Endothelial cell of umbilical vein (primary cell): ENCODE data around the gene SPCS1. TPM values are rescaled to one million over a fixed set of nuclear protein-coding genes. Genes with fewer than 3 reads are reported as not detected.

Experiments used
- BruUV-seq: library from RNA; stranded (reverse); fragments of 400-500 nt; replicated peaks from 2 replicates; lab custom pipeline; 2021; lab: Mats Ljungman, UMichigan
- CTCF ChIA-PET: fragments of 300-600, 350-600 bp; sonication (Branson Sonifier 250); formaldehyde crosslinking; loops from one replicate; lab custom pipeline; 2021; ENCODE audit warnings: antibody characterized with exemption, inconsistent platforms; lab: Charles Lee
- POLR2A ChIA-PET: fragments of 300-600, 350-600 bp; sonication (Branson Sonifier 250); formaldehyde crosslinking; loops from one replicate; lab custom pipeline; 2021; ENCODE audit warnings: antibody characterized with exemption, inconsistent platforms; lab: Charles Lee
- DNase-seq: peaks from one replicate; pipeline ENCODE4 v3.0.0-alpha.2; 2011; ENCODE audit warnings: low read depth, low spot score
- FAIRE-seq: peaks from 2 replicates; lab custom pipeline; 2011; peaks lifted over from hg19 to GRCh38; lab: Jason Lieb, UNC
- H2AFZ ChIP-seq: 2 replicates; pipeline ENCODE4 v1.6.0; 2012; ENCODE audit warnings: low read depth, low read length, control low read depth, inconsistent platforms
- H3K27ac ChIP-seq: 2 replicates; pipeline ENCODE4 v1.5.1; 2011; ENCODE audit warnings: low read depth, mild to moderate bottlenecking, control low read depth, low read length, moderate library complexity; ENCODE audit not compliant: insufficient read depth
- H3K27me3 ChIP-seq, 2 experiments: 2 replicates each; pipeline versions ENCODE4 v1.6.0 to v1.6.1; 2011; ENCODE audit warnings: low read length in 2 of 2, mixed read lengths in 1 of 2; ENCODE audit not compliant: control insufficient read depth in 2 of 2, insufficient read depth in 2 of 2
- H3K36me3 ChIP-seq, 2 experiments: 2 replicates in 1 of 2; 3 replicates in 1 of 2; pipeline ENCODE4 v1.5.1; 2011; ENCODE audit warnings: low read length in 2 of 2, mild to moderate bottlenecking in 1 of 2, moderate library complexity in 1 of 2; ENCODE audit not compliant: control insufficient read depth in 2 of 2, insufficient read depth in 2 of 2; ENCODE audit errors: extremely low read depth in 1 of 2
- H3K4me1 ChIP-seq: 3 replicates; pipeline ENCODE4 v1.5.1; 2011; ENCODE audit warnings: mild to moderate bottlenecking, low read length; ENCODE audit not compliant: control insufficient read depth, insufficient read depth; ENCODE audit errors: extremely low read depth
- H3K4me2 ChIP-seq: 2 replicates; pipeline ENCODE4 v1.6.1; 2011; ENCODE audit warnings: low read length, control low read depth, mixed read lengths; ENCODE audit not compliant: insufficient read depth
- H3K4me3 ChIP-seq, 3 experiments: fragments of 200-600 bp in 1 of 3; sonication (generic), shearing (Covaris generic) in 1 of 3; replicated peaks in 1 of 3; 2 replicates each; pipeline ENCODE4 v1.5.1; 2011 to 2016; ENCODE audit warnings: control low read depth in 3 of 3, low read length in 3 of 3, mild to moderate bottlenecking in 2 of 3, inconsistent platforms in 1 of 3, low read depth in 1 of 3, moderate library complexity in 1 of 3; ENCODE audit not compliant: insufficient read depth in 1 of 3
- H3K79me2 ChIP-seq: 2 replicates; pipeline ENCODE4 v1.6.0; 2012; ENCODE audit warnings: low read length, inconsistent platforms; ENCODE audit not compliant: control insufficient read depth, insufficient read depth
- H3K9ac ChIP-seq: replicated peaks from 2 replicates; pipeline ENCODE3; 2011; ENCODE audit warnings: low read length, control low read depth; ENCODE audit not compliant: insufficient read depth; ENCODE audit errors: extremely low read depth
- H3K9me1 ChIP-seq: replicated peaks from 3 replicates; pipeline ENCODE4 v1.6.0; 2011; ENCODE audit warnings: mild to moderate bottlenecking, low read length; ENCODE audit not compliant: control insufficient read depth, insufficient read depth; ENCODE audit errors: extremely low read depth
- H3K9me3 ChIP-seq: replicated peaks from 2 replicates; pipeline ENCODE4 v1.5.1; 2012; ENCODE audit warnings: low read length, inconsistent platforms; ENCODE audit not compliant: control insufficient read depth, insufficient read depth
- H4K20me1 ChIP-seq: replicated peaks from 2 replicates; pipeline ENCODE3; 2011; ENCODE audit warnings: mild to moderate bottlenecking, low read length; ENCODE audit not compliant: control insufficient read depth, insufficient read depth; ENCODE audit errors: extremely low read depth
- EZH2 ChIP-seq: IDR thresholded peaks from 2 replicates; pipeline ENCODE4 v1.6.1; 2012; ENCODE audit warnings: borderline replicate concordance, low read depth, mild to moderate bottlenecking, moderate library complexity, low read length, inconsistent platforms; ENCODE audit not compliant: severe bottlenecking
- FOS ChIP-seq: IDR thresholded peaks from 2 replicates; pipeline ENCODE4 v1.6.1; 2011; ENCODE audit warnings: mild to moderate bottlenecking, low read length, moderate library complexity, borderline replicate concordance; ENCODE audit not compliant: insufficient read depth
- GATA2 ChIP-seq: IDR thresholded peaks from 2 replicates; pipeline ENCODE4 v1.7.0; 2011; ENCODE audit warnings: low read depth, mild to moderate bottlenecking, moderate library complexity, mixed read lengths, low read length; ENCODE audit not compliant: insufficient read length, insufficient read depth
- JUN ChIP-seq: IDR thresholded peaks from 2 replicates; pipeline ENCODE4 v1.6.1; 2011; ENCODE audit warnings: borderline replicate concordance, low read depth; ENCODE audit not compliant: insufficient read length, insufficient read depth
- MYC ChIP-seq: IDR thresholded peaks from one replicate; pipeline ENCODE4 v1.6.1; 2011; ENCODE audit warnings: mild to moderate bottlenecking, low read depth, low read length
- POLR2A ChIP-seq: IDR thresholded peaks from 2 replicates; pipeline ENCODE4 v1.6.1; 2012; ENCODE audit warnings: low read depth, mild to moderate bottlenecking, control low read depth, low read length
- POLR2AphosphoS5 ChIP-seq: IDR thresholded peaks from 2 replicates; pipeline ENCODE4 v1.6.1; 2012; ENCODE audit warnings: low read depth, mild to moderate bottlenecking, control low read depth, low read length, moderate library complexity; ENCODE audit not compliant: insufficient read depth
- dilution Hi-C: fragments of 300-500 bp; cut with MboI; formaldehyde crosslinking; loops from one replicate; pipeline ENCODE4 v1.15.0; 2019; ENCODE audit warnings: low sequenced_read_pairs; ENCODE audit not compliant: extremely low pct_ligation_motif_present
- intact Hi-C: fragments of 100-400 bp; cut with micrococcal nuclease; formaldehyde crosslinking; loops from one replicate; pipeline ENCODE4 v1.10.0; 2022
- polyA plus RNA-seq, 4 experiments: library from polyadenylated mRNA; depleted of rRNA in 3 of 4; stranded (reverse) in 3 of 4; unstranded in 1 of 4; fragments of >200 nt; gene quantifications; 2 replicates each; pipeline versions ENCODE4 v1.2.1 to v1.2.3, GENCODE V29; 2011 to 2012; ENCODE audit warnings: missing spikeins in 1 of 4
- small RNA-seq: library from RNA; depleted of rRNA; stranded (forward); fragments of <200 nt; gene quantifications from one replicate; pipeline ENCODE3, GENCODE V24; 2012; ENCODE audit warnings: low replicate concordance, low read depth; ENCODE audit not compliant: insufficient read depth, insufficient read length
- total RNA-seq: library from RNA; stranded (reverse); gene quantifications from 2 replicates; pipeline ENCODE4 v1.2.3, GENCODE V29; 2021
- TF ChIP-seq, protein P1 (sequence below): IDR thresholded peaks from 2 replicates; pipeline ENCODE4 v1.6.1; 2011; ENCODE audit not compliant: insufficient read depth, insufficient read length
- TF ChIP-seq, protein P2 (sequence below), 2 donors: IDR thresholded peaks; 1 replicate in 1 of 2; 2 replicates in 1 of 2; pipeline ENCODE4 v1.5.1; 2011; ENCODE audit warnings: low read length in 2 of 2, mild to moderate bottlenecking in 2 of 2, moderate library complexity in 2 of 2, control low read depth in 1 of 2, inconsistent platforms in 1 of 2, low read depth in 1 of 2; ENCODE audit not compliant: insufficient read depth in 1 of 2; ENCODE audit errors: extremely low read depth in 1 of 2

SPCS1 gene
- total and polyA plus RNA-seq, 2 donors (not counting 3 experiments of a cell fraction or from before 2014, with no cell fraction given) = 100 to 240 TPM

DNA sequence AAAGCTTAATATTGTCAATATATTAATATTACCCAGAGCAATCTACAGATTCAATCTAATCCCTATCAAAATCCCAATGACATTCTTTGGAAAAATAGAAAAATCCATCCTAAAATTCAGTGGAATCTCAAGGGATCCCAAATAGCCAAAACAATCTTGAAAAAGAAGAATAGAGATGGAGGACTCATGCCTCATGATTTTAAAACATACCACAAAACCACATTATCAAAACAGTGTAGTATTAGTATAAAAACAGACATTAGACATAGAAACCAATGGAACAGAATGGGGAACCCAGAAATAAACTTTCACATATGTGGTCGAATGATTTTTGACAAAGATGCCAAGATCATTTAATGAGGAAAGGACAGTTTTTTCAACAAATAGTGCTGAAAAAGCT lies 50.2 kb downstream of the SPCS1 start:
- intact Hi-C loops (no loop called here), dilution Hi-C loops (no loop called here)
- no TSS peak for BruUV-seq
- FAIRE-seq (no peak), DNase-seq (no peak)
- H3K9ac ChIP-seq = no peak overlapping the region
- POLR2A ChIA-PET = no interaction called here
- H3K9me3 ChIP-seq = no peaks in the 10 kb centered on the region
- no peaks in the 10 kb centered on the region for H3K9me1 ChIP-seq
- CTCF ChIA-PET = no interaction called here
- H3K27ac ChIP-seq = no peak overlapping the region
- peaks cover 7 to 11% of the 10 kb centered on the region in 2 experiments for H3K36me3 ChIP-seq
- no peak for TF ChIP-seq MYC
- no peak for TF ChIP-seq POLR2A
- TF ChIP-seq, protein P1, sequence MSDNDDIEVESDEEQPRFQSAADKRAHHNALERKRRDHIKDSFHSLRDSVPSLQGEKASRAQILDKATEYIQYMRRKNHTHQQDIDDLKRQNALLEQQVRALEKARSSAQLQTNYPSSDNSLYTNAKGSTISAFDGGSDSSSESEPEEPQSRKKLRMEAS = no peak
- TF ChIP-seq GATA2 = no peak
- TF ChIP-seq, protein P2, sequence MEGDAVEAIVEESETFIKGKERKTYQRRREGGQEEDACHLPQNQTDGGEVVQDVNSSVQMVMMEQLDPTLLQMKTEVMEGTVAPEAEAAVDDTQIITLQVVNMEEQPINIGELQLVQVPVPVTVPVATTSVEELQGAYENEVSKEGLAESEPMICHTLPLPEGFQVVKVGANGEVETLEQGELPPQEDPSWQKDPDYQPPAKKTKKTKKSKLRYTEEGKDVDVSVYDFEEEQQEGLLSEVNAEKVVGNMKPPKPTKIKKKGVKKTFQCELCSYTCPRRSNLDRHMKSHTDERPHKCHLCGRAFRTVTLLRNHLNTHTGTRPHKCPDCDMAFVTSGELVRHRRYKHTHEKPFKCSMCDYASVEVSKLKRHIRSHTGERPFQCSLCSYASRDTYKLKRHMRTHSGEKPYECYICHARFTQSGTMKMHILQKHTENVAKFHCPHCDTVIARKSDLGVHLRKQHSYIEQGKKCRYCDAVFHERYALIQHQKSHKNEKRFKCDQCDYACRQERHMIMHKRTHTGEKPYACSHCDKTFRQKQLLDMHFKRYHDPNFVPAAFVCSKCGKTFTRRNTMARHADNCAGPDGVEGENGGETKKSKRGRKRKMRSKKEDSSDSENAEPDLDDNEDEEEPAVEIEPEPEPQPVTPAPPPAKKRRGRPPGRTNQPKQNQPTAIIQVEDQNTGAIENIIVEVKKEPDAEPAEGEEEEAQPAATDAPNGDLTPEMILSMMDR (IDR thresholded peaks at IDR 0.05; ENCODE audit: extremely low read depth in 1 of 2, insufficient read depth in 1 of 2, low read depth in 1 of 2, low read length in 2 of 2) = no peak
- no peak for TF ChIP-seq EZH2
- no peak for TF ChIP-seq FOS
- TF ChIP-seq JUN = no peak
- TF ChIP-seq POLR2AphosphoS5 = no peak
- no peak overlapping the region for H3K4me3 ChIP-seq
- no peaks in the 10 kb centered on the region for H3K27me3 ChIP-seq
- H3K4me1 ChIP-seq = no peaks in the 10 kb centered on the region
- H2AFZ ChIP-seq = no peak overlapping the region
- no peak overlapping the region for H3K4me2 ChIP-seq
- H4K20me1 ChIP-seq = no peaks in the 10 kb centered on the region
- H3K79me2 ChIP-seq = no peaks in the 10 kb centered on the region

Small RNA genes lying within 50 kb of the gene (small RNA-seq; reads per million reads assigned to genes)
- gene AC006254.2 = not detected
- 440 reads per million, percentile 99 among the genes with 10 or more reads in this experiment for gene RF00569
- gene RF01183 = not detected
- gene SNORD19 = not detected
- not detected for gene SNORD19B
- gene SNORD69 = 426 reads per million, percentile 99 among the genes with 10 or more reads in this experiment

Other genes starting within 250 kb of the SPCS1 start
- gene STAB1, start 210.8 kb upstream of the SPCS1 start, total RNA-seq = 340 and 369 TPM in 2 replicates
- 369 and 413 TPM in 2 replicates for gene STAB1, start 210.8 kb upstream of the SPCS1 start, polyA plus RNA-seq
- 298 and 327 TPM in 2 replicates for gene NT5DC2, start 172.2 kb upstream of the SPCS1 start, total RNA-seq
- 402 and 516 TPM in 2 replicates for gene NT5DC2, start 172.2 kb upstream of the SPCS1 start, polyA plus RNA-seq
- 22.6 and 34.6 TPM in 2 replicates for gene UQCC5, start 169.5 kb upstream of the SPCS1 start, total RNA-seq
- gene UQCC5, start 169.5 kb upstream of the SPCS1 start, polyA plus RNA-seq = 9.9 and 28.2 TPM in 2 replicates
- 77.1 and 87.1 TPM in 2 replicates for gene PBRM1, start 20.2 kb upstream of the SPCS1 start, total RNA-seq
- 18.2 and 26.7 TPM in 2 replicates for gene PBRM1, start 20.2 kb upstream of the SPCS1 start, polyA plus RNA-seq
- 109 and 111 TPM in 2 replicates for gene GNL3, start 20.1 kb upstream of the SPCS1 start, total RNA-seq
- gene GNL3, start 20.1 kb upstream of the SPCS1 start, polyA plus RNA-seq = 21.0 and 27.8 TPM in 2 replicates
- gene GLT8D1, start 315 bp upstream of the SPCS1 start, total RNA-seq = 69.9 and 73.5 TPM in 2 replicates
- 61.8 and 63.7 TPM in 2 replicates for gene GLT8D1, start 315 bp upstream of the SPCS1 start, polyA plus RNA-seq
- gene NEK4, start 64.8 kb downstream of the SPCS1 start, total RNA-seq = 20.8 and 24.0 TPM in 2 replicates
- gene NEK4, start 64.8 kb downstream of the SPCS1 start, polyA plus RNA-seq = 3.6 and 4.4 TPM in 2 replicates
- not detected in 2 replicates for gene ITIH1, start 71.5 kb downstream of the SPCS1 start, total RNA-seq
- gene ITIH1, start 71.5 kb downstream of the SPCS1 start, polyA plus RNA-seq = not detected in 2 replicates
- gene ITIH3, start 88.7 kb downstream of the SPCS1 start, total RNA-seq = not detected in 2 replicates
- not detected in 2 replicates for gene ITIH3, start 88.7 kb downstream of the SPCS1 start, polyA plus RNA-seq
- 0.60 and 2.4 TPM in 2 replicates for gene ITIH4, start 124.6 kb downstream of the SPCS1 start, total RNA-seq
- gene ITIH4, start 124.6 kb downstream of the SPCS1 start, polyA plus RNA-seq = 0.17 and 0.46 TPM in 2 replicates
- 0.62 and 2.2 TPM in 2 replicates for gene MUSTN1, start 128.9 kb downstream of the SPCS1 start, total RNA-seq
- gene MUSTN1, start 128.9 kb downstream of the SPCS1 start, polyA plus RNA-seq = 1.1 TPM in 2 replicates
- 18.2 and 19.6 TPM in 2 replicates for gene STIMATE, start 191.4 kb downstream of the SPCS1 start, total RNA-seq
- 24.0 and 25.9 TPM in 2 replicates for gene STIMATE, start 191.4 kb downstream of the SPCS1 start, polyA plus RNA-seq